Activated T-cell treated with anti-CD3 and anti-CD28 coated beads, Interleukin-2, amount 50 U/mL, for 24 hours (primary cell): ENCODE measurements around the gene POU4F1.
A peak's percentile ranks its signal among the peaks of the same experiment; 100 is the strongest.

Source experiments
- DNase-seq: peaks from one replicate; pipeline ENCODE4 v3.0.0-alpha.2; 2020
- H3K27ac Mint-ChIP-seq: 2 replicates; pipeline ENCODE4 v1.8.0; 2020; ENCODE audit warnings: mild to moderate bottlenecking, mixed read lengths
- H3K27me3 Mint-ChIP-seq: 2 replicates; pipeline ENCODE4 v1.8.0; 2020; ENCODE audit warnings: mixed read lengths
- H3K36me3 Mint-ChIP-seq: 2 replicates; pipeline ENCODE4 v1.8.0; 2020; ENCODE audit warnings: low read depth, mixed read lengths
- H3K4me1 Mint-ChIP-seq: 2 replicates; pipeline ENCODE4 v1.8.0; 2020; ENCODE audit warnings: low read depth, mixed read lengths
- H3K4me3 Mint-ChIP-seq: 2 replicates; pipeline ENCODE4 v1.8.0; 2020; ENCODE audit warnings: mild to moderate bottlenecking, moderate library complexity, mixed read lengths
- H3K9me3 Mint-ChIP-seq: 2 replicates; pipeline ENCODE4 v1.8.0; 2020; ENCODE audit warnings: mixed read lengths

Gene POU4F1

GRCh38 chr13:78600280-78600883, 3.0 kb downstream of the POU4F1 start:
- no peak overlapping the region for H3K4me3 Mint-ChIP-seq
- DNase-seq, result no peak

GRCh38 chr13:78599645-78600279, 3.6 kb downstream of the POU4F1 start:
- Mint-ChIP-seq H3K36me3 (no peaks in the 10 kb centered on the region), H3K9me3 (peaks cover 2% of the 10 kb centered on the region), H3K27me3 (peaks cover 88% of the 10 kb centered on the region), H3K27ac (no peak overlapping the region), H3K4me1 (peaks cover 38% of the 10 kb centered on the region), H3K4me3 (no peak overlapping the region)
- DNase-seq, result no peak

More at GRCh38 chr13:78600280-78600883, 3.0 kb downstream of the POU4F1 start:
- Mint-ChIP-seq H3K4me1 (peaks cover 40% of the 10 kb centered on the region), H3K27me3 (peaks cover 88% of the 10 kb centered on the region), H3K27ac (peak overlapping the region; percentile 44), H3K9me3 (peaks cover 2% of the 10 kb centered on the region), H3K36me3 (no peaks in the 10 kb centered on the region)

DNA sequence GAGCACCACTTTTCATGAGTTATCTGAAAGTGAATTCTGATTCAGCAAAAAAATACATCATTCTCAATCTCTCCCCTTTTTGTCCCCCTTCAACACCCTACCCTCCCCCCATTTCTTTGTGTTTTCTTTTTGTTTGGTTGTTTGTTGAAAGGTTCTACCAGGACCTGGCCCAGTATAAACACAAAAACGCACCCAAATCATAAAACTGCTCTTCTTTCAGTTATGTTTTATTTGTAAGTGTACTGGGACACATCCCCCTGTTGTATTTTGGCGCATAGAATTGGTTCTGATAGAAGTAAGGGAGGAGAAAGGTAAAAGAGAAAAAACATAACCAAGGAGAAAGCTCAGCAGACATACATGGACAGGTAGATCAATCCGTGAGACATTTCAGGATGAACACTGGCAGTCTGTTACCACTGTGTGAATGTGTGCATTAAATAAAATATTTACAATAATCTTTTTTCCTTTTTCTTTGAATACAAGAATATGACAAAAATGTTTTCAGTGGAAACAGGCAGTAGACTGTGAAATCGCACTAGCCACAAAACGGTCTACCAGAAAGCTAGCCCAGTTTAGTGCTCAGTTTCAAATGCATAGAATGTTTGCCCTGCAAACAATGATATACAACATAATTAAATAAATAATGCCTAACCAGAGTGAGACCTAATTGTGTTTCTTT, 4.2 kb downstream of the POU4F1 start:
- peaks cover 7% of the 10 kb centered on the region for H3K9me3 Mint-ChIP-seq
- H3K4me1 Mint-ChIP-seq, result peaks cover 34% of the 10 kb centered on the region
- no peak overlapping the region for H3K27ac Mint-ChIP-seq
- no peak for DNase-seq
- H3K27me3 Mint-ChIP-seq, result peaks cover 88% of the 10 kb centered on the region
- no peak overlapping the region for H3K4me3 Mint-ChIP-seq
- H3K36me3 Mint-ChIP-seq, result no peaks in the 10 kb centered on the region

DNA sequence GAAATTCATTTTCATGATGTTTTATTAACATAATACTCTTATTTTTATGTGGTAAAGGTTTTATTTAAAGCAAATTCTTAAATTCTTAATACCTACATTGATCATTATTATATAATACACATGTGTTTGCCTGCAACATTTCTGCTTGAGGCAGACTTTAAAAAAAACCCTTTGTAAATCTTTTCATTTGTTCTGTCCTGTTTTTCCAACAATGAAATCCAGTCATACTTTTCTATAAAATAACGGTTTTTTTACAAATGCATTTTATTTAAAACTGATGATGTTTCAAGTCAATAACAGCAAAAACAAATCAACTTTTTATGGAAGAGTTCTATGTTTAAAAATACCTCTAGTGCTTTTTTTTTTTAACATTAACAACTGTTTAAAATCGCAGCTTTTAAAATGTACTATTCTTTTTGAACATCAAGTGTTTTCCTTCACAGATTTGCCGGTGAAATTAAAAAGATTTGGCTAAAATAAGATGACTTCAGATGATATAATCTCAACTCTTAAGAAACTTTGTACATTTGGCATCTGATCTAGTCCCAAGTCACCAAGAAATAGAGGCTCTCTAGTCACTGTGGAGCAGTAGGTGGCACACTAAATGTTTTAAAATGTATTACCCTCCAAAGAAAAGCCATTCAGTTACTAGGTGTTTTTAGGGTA, 5.1 kb downstream of the POU4F1 start:
- peaks cover 27% of the 10 kb centered on the region for H3K4me1 Mint-ChIP-seq

GRCh38 chr13:78597602-78597932, 5.8 kb downstream of the POU4F1 start:
- Mint-ChIP-seq H3K27me3 (peaks cover 91% of the 10 kb centered on the region), H3K27ac (no peak overlapping the region), H3K4me3 (no peak overlapping the region), H3K36me3 (no peaks in the 10 kb centered on the region), H3K9me3 (peaks cover 7% of the 10 kb centered on the region), H3K4me1 (peaks cover 23% of the 10 kb centered on the region)
- no peak for DNase-seq

More for the DNA sequence above, 5.1 kb downstream of the POU4F1 start:
- DNase-seq, result no peak
- no peak overlapping the region for H3K4me3 Mint-ChIP-seq
- peaks cover 7% of the 10 kb centered on the region for H3K9me3 Mint-ChIP-seq
- H3K27me3 Mint-ChIP-seq, result peaks cover 88% of the 10 kb centered on the region
- H3K27ac Mint-ChIP-seq, result no peak overlapping the region
- no peaks in the 10 kb centered on the region for H3K36me3 Mint-ChIP-seq

- H3K4me3 Mint-ChIP-seq, result no peak overlapping the region
- no peaks in the 10 kb centered on the region for H3K36me3 Mint-ChIP-seq
- H3K27me3 Mint-ChIP-seq, result peaks cover 93% of the 10 kb centered on the region
- H3K4me1 Mint-ChIP-seq, result peaks cover 19% of the 10 kb centered on the region
- DNase-seq, result no peak
- peaks cover 7% of the 10 kb centered on the region for H3K9me3 Mint-ChIP-seq
- H3K27ac Mint-ChIP-seq, result peak overlapping the region; percentile 26
These were observed 6.4 kb downstream of the POU4F1 start for GRCh38 chr13:78596736-78597601.

DNA sequence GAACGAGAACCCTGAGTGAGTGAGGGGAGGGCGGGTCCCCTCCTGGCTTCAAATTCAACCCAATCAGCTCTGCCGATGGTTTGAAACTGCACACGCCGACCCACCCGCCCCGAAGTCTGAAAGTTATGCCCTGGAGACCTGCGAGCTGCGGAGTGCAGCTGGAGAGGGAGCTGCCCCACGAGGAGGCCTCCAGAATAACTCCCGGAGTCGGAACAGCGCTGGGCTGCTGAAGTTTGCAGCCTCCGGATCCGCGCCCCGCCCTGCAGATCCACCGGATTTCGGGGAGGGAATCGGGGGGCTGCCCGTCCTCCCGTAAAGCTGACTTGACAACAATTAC, 7.0 kb downstream of the POU4F1 start:
- no peak overlapping the region for H3K27ac Mint-ChIP-seq
- peaks cover 7% of the 10 kb centered on the region for H3K9me3 Mint-ChIP-seq
- DNase-seq, result no peak
- H3K4me3 Mint-ChIP-seq, result no peak overlapping the region
- no peaks in the 10 kb centered on the region for H3K36me3 Mint-ChIP-seq
- peaks cover 17% of the 10 kb centered on the region for H3K4me1 Mint-ChIP-seq
- peaks cover 96% of the 10 kb centered on the region for H3K27me3 Mint-ChIP-seq

DNA sequence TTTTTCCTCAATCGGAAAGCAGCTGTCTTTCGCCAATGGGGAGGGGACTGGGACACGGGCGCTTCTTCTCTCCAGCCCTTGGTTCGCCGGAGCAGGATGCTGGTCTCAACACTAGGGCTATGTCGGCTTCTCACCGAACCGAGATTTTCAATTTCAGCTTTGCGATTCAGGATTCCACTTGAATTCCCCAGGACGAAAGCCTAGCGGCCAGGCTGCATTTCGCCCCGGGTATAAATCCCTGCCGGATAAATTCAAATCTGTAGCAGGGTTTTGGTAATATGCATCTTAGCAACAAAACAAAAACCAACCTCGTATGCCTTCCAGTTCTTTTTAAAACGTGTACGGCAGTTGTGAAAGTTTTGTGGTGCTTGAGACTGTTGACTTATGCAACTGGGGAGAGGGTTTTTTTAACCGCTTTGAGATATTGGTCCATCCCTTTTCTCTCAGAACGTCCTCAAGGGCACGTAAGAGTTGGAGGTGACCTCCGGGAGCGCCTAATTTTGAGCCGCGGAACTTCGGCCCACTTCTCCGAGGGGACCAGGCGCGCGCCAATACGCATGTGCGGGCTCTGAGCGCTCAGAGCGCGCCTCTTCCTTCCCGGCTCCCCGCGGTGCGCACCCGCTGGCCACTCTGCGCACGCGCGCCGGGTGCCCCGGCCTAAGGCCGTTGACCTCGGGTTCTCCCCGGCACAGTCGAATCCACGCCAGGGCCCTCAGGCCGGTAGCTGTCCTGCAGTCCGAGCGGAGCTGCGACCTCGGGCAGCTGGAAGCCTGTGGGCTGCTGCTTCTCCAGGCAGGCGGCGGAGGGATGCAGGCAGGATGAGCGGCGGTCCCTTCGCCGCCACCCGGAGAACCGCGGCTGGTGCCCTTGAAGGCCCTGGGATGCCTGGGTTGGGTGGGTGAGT, 7.6 kb downstream of the POU4F1 start:
- Mint-ChIP-seq H3K27me3 (peaks cover 93% of the 10 kb centered on the region), H3K36me3 (no peaks in the 10 kb centered on the region), H3K4me3 (peak overlapping the region; percentile 45), H3K27ac (peak overlapping the region; percentile 33), H3K4me1 (peaks cover 13% of the 10 kb centered on the region), H3K9me3 (peaks cover 7% of the 10 kb centered on the region)
- DNase-seq, result peak; percentile 57

GRCh38 chr13:78594456-78594975, 8.8 kb downstream of the POU4F1 start:
- Mint-ChIP-seq H3K27ac (no peak overlapping the region), H3K27me3 (peaks cover 92% of the 10 kb centered on the region), H3K36me3 (no peaks in the 10 kb centered on the region), H3K4me3 (no peak overlapping the region), H3K9me3 (peaks cover 7% of the 10 kb centered on the region), H3K4me1 (peaks cover 11% of the 10 kb centered on the region)
- no peak for DNase-seq

- no peak overlapping the region for H3K4me3 Mint-ChIP-seq
- peaks cover 11% of the 10 kb centered on the region for H3K4me1 Mint-ChIP-seq
- H3K36me3 Mint-ChIP-seq, result no peaks in the 10 kb centered on the region
- H3K27ac Mint-ChIP-seq, result no peak overlapping the region
- peaks cover 7% of the 10 kb centered on the region for H3K9me3 Mint-ChIP-seq
- H3K27me3 Mint-ChIP-seq, result peaks cover 92% of the 10 kb centered on the region
- no peak for DNase-seq
These were observed 9.5 kb downstream of the POU4F1 start for GRCh38 chr13:78593652-78594455.

GRCh38 chr13:78593129-78593528, 10.2 kb downstream of the POU4F1 start:
- H3K9me3 Mint-ChIP-seq, result peaks cover 9% of the 10 kb centered on the region
- no peak overlapping the region for H3K27ac Mint-ChIP-seq
- DNase-seq, result no peak
- no peaks in the 10 kb centered on the region for H3K36me3 Mint-ChIP-seq
- H3K4me1 Mint-ChIP-seq, result peaks cover 11% of the 10 kb centered on the region
- peaks cover 91% of the 10 kb centered on the region for H3K27me3 Mint-ChIP-seq
- no peak overlapping the region for H3K4me3 Mint-ChIP-seq

GRCh38 chr13:78592584-78592983, 10.8 kb downstream of the POU4F1 start:
- no peak for DNase-seq
- Mint-ChIP-seq H3K9me3 (peaks cover 9% of the 10 kb centered on the region), H3K4me3 (no peak overlapping the region), H3K27me3 (peaks cover 93% of the 10 kb centered on the region), H3K27ac (no peak overlapping the region), H3K36me3 (no peaks in the 10 kb centered on the region), H3K4me1 (peaks cover 12% of the 10 kb centered on the region)

GRCh38 chr13:78589206-78589605, 14.1 kb downstream of the POU4F1 start:
- H3K4me3 Mint-ChIP-seq, result no peak overlapping the region
- H3K36me3 Mint-ChIP-seq, result no peaks in the 10 kb centered on the region
- H3K4me1 Mint-ChIP-seq, result peaks cover 8% of the 10 kb centered on the region
- H3K27me3 Mint-ChIP-seq, result peaks cover 89% of the 10 kb centered on the region
- H3K27ac Mint-ChIP-seq, result no peak overlapping the region
- peaks cover 4% of the 10 kb centered on the region for H3K9me3 Mint-ChIP-seq
- DNase-seq, result no peak
